ENCODE measurements around the gene RFTN2.

Gene RFTN2

GRCh38 chr2:197707316-197708213, 32.2 kb upstream of the RFTN2 start:
- peak overlapping the region; percentile 84 for H3K4me2 ChIP-seq (ENCODE audit: low read depth, low read length)
- peaks cover 14% of the 10 kb centered on the region for H3F3A ChIP-seq (ENCODE audit: insufficient read depth, low read length)
- H3K9me3 ChIP-seq (replicated peaks; ENCODE audit: insufficient read depth, low read length): no peaks in the 10 kb centered on the region
- H3K27me3 ChIP-seq (replicated peaks; ENCODE audit: insufficient read depth, low read length): no peaks in the 10 kb centered on the region
- H3K4me1 ChIP-seq (ENCODE audit: low read length): peaks cover 28% of the 10 kb centered on the region
- peak overlapping the region; percentile 76; the same call in 1 of the 2 replicates for H3K9ac ChIP-seq (ENCODE audit: low read length)
- H3K27ac ChIP-seq (ENCODE audit: low read length): no peak overlapping the region
- peaks cover 27% of the 10 kb centered on the region for H4K20me1 ChIP-seq (ENCODE audit: insufficient read depth, low read length)
- TF ChIP-seq EZH2phosphoT487 (IDR thresholded peaks at IDR 0.05; ENCODE audit: low read length) (no peak), CTCF (IDR thresholded peaks at IDR 0.05; ENCODE audit: low read length) (peak; percentile 81)
- H2AFZ ChIP-seq (ENCODE audit: low read length): no peak overlapping the region
- DNase-seq: peak; percentile 56
- H3K9me2 ChIP-seq (replicated peaks; ENCODE audit: insufficient read depth, low read length): no peaks in the 10 kb centered on the region
- H3K36me3 ChIP-seq (replicated peaks; ENCODE audit: insufficient read depth, low read length): peaks cover 3% of the 10 kb centered on the region; the same call in 1 of the 2 replicates
- H3K4me3 ChIP-seq (ENCODE audit: low read length): peak overlapping the region; percentile 94
- H3K79me2 ChIP-seq (ENCODE audit: low read length): peaks cover 64% of the 10 kb centered on the region

GRCh38 chr2:197706839-197707207, 31.4 kb upstream of the RFTN2 start:
- H3K36me3 ChIP-seq (replicated peaks; ENCODE audit: insufficient read depth, low read length): peaks cover 3% of the 10 kb centered on the region; the same call in 1 of the 2 replicates
- H3K27me3 ChIP-seq (replicated peaks; ENCODE audit: insufficient read depth, low read length): no peaks in the 10 kb centered on the region
- DNase-seq: no peak
- no peaks in the 10 kb centered on the region for H3K9me2 ChIP-seq (replicated peaks; ENCODE audit: insufficient read depth, low read length)
- H3K9ac ChIP-seq (ENCODE audit: low read length): peak overlapping the region; percentile 76; the same call in 1 of the 2 replicates
- peak overlapping the region; percentile 94 for H3K4me3 ChIP-seq (ENCODE audit: low read length)
- H3K4me1 ChIP-seq (ENCODE audit: low read length): peaks cover 28% of the 10 kb centered on the region
- TF ChIP-seq EZH2phosphoT487 (IDR thresholded peaks at IDR 0.05; ENCODE audit: low read length) (no peak), CTCF (IDR thresholded peaks at IDR 0.05; ENCODE audit: low read length) (no peak)
- no peak overlapping the region for H3K27ac ChIP-seq (ENCODE audit: low read length)
- H2AFZ ChIP-seq (ENCODE audit: low read length): no peak overlapping the region
- no peaks in the 10 kb centered on the region for H3K9me3 ChIP-seq (replicated peaks; ENCODE audit: insufficient read depth, low read length)
- H4K20me1 ChIP-seq (ENCODE audit: insufficient read depth, low read length): peaks cover 27% of the 10 kb centered on the region
- peaks cover 61% of the 10 kb centered on the region for H3K79me2 ChIP-seq (ENCODE audit: low read length)
- H3K4me2 ChIP-seq (ENCODE audit: low read depth, low read length): peak overlapping the region; percentile 84
- peaks cover 14% of the 10 kb centered on the region for H3F3A ChIP-seq (ENCODE audit: insufficient read depth, low read length)

- peak; percentile 34 for DNase-seq
- Histone ChIP-seq H3K4me1 (ENCODE audit: low read length) (peaks cover 28% of the 10 kb centered on the region), H4K20me1 (ENCODE audit: insufficient read depth, low read length) (peaks cover 27% of the 10 kb centered on the region), H3K9ac (ENCODE audit: low read length) (peak overlapping the region; percentile 76), H3K9me2 (replicated peaks; ENCODE audit: insufficient read depth, low read length) (no peaks in the 10 kb centered on the region), H3K79me2 (ENCODE audit: low read length) (peaks cover 54% of the 10 kb centered on the region), H3K9me3 (replicated peaks; ENCODE audit: insufficient read depth, low read length) (no peaks in the 10 kb centered on the region), H3K27ac (ENCODE audit: low read length) (peak overlapping the region; percentile 51; the same call in 1 of the 2 replicates), H2AFZ (ENCODE audit: low read length) (peak overlapping the region; percentile 82), H3F3A (ENCODE audit: insufficient read depth, low read length) (peaks cover 14% of the 10 kb centered on the region), H3K27me3 (replicated peaks; ENCODE audit: insufficient read depth, low read length) (no peaks in the 10 kb centered on the region), H3K4me2 (ENCODE audit: low read depth, low read length) (peak overlapping the region; percentile 84), H3K4me3 (ENCODE audit: low read length) (peak overlapping the region; percentile 94), H3K36me3 (replicated peaks; ENCODE audit: insufficient read depth, low read length) (peaks cover 3% of the 10 kb centered on the region; the same call in 1 of the 2 replicates)
- TF ChIP-seq EZH2 (optimal IDR thresholded peaks at IDR 0.05; ENCODE audit: low read depth, low read length): no peak
- TF ChIP-seq EZH2phosphoT487 (IDR thresholded peaks at IDR 0.05; ENCODE audit: low read length): no peak
- TF ChIP-seq CTCF (IDR thresholded peaks at IDR 0.05; ENCODE audit: low read length): no peak
These were observed 30.8 kb upstream of the RFTN2 start for GRCh38 chr2:197705912-197706838.
